ENCODE data around the gene UBE2M.
A peak's percentile ranks its signal among the peaks of the same experiment; 100 is the strongest.

DNA sequence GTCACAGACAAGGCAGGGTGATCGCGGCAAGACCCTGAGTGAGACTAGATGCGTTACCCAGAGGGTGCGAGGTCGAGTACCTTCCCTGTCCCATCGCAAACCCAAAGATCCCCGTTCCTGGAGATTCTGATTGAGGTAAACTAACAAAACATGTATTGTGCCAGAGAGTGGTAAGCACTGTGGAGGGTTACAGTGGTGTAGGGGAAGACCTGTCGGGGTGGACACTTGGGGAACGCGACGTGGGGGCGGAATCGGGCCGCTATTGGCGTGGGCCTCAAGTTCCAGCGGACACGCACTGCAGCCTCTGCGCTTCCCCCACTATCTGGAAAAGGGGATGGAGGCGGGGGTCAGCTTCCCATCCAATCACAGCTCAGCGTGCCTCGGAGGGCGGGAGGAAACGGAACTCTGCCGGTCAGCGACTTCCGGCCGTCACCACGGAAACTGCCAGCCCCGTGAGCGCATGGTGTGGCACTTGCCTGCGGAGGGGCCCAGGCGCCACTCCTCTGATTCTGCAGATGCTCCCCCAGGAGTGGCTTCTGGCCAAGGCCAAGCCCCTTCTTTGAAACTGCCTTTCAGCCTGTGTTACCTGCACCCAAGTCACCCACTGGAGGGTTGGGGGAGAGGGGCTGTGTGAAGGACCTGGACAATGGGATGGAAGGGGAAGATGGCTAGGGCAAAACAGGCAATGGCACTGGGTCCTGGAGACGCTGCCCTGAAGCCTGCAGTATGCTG lies 1.0 kb upstream of the UBE2M start:
- TF ChIP-seq, protein P1, sequence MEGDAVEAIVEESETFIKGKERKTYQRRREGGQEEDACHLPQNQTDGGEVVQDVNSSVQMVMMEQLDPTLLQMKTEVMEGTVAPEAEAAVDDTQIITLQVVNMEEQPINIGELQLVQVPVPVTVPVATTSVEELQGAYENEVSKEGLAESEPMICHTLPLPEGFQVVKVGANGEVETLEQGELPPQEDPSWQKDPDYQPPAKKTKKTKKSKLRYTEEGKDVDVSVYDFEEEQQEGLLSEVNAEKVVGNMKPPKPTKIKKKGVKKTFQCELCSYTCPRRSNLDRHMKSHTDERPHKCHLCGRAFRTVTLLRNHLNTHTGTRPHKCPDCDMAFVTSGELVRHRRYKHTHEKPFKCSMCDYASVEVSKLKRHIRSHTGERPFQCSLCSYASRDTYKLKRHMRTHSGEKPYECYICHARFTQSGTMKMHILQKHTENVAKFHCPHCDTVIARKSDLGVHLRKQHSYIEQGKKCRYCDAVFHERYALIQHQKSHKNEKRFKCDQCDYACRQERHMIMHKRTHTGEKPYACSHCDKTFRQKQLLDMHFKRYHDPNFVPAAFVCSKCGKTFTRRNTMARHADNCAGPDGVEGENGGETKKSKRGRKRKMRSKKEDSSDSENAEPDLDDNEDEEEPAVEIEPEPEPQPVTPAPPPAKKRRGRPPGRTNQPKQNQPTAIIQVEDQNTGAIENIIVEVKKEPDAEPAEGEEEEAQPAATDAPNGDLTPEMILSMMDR (IDR thresholded peaks at IDR 0.05; ENCODE audit: poor library complexity, severe bottlenecking): no peak
- TF ChIP-seq EP300 (conservative IDR thresholded peaks at IDR 0.05; ENCODE audit: poor library complexity, severe bottlenecking) (no peak), MXI1 (conservative IDR thresholded peaks at IDR 0.05; ENCODE audit: poor library complexity, severe bottlenecking) (peak; percentile 85), POLR2AphosphoS5 (IDR thresholded peaks at IDR 0.05) (peak; percentile 51), SMC3 (conservative IDR thresholded peaks at IDR 0.05; ENCODE audit: poor library complexity) (peak; percentile 42), TAF1 (IDR thresholded peaks at IDR 0.05; ENCODE audit: low read depth) (no peak), RAD21 (conservative IDR thresholded peaks at IDR 0.05) (peak; percentile 9), EZH2 (IDR thresholded peaks at IDR 0.05; ENCODE audit: borderline replicate concordance, insufficient read depth, low read length, poor library complexity, severe bottlenecking) (no peak)
- TF ChIP-seq, protein P2, sequence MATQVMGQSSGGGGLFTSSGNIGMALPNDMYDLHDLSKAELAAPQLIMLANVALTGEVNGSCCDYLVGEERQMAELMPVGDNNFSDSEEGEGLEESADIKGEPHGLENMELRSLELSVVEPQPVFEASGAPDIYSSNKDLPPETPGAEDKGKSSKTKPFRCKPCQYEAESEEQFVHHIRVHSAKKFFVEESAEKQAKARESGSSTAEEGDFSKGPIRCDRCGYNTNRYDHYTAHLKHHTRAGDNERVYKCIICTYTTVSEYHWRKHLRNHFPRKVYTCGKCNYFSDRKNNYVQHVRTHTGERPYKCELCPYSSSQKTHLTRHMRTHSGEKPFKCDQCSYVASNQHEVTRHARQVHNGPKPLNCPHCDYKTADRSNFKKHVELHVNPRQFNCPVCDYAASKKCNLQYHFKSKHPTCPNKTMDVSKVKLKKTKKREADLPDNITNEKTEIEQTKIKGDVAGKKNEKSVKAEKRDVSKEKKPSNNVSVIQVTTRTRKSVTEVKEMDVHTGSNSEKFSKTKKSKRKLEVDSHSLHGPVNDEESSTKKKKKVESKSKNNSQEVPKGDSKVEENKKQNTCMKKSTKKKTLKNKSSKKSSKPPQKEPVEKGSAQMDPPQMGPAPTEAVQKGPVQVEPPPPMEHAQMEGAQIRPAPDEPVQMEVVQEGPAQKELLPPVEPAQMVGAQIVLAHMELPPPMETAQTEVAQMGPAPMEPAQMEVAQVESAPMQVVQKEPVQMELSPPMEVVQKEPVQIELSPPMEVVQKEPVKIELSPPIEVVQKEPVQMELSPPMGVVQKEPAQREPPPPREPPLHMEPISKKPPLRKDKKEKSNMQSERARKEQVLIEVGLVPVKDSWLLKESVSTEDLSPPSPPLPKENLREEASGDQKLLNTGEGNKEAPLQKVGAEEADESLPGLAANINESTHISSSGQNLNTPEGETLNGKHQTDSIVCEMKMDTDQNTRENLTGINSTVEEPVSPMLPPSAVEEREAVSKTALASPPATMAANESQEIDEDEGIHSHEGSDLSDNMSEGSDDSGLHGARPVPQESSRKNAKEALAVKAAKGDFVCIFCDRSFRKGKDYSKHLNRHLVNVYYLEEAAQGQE (IDR thresholded peaks at IDR 0.05; ENCODE audit: borderline replicate concordance): peak; percentile 51

Data from neural cell (in vitro differentiated cells).